ENCODE data around the gene NLRX1.
A peak's percentile ranks its signal among the peaks of the same experiment; 100 is the strongest.
"Not testable (repeated sequence)": the region's sequence is repeated elsewhere in the genome, so short reads cannot be mapped to it uniquely, and the experiment has no call there.

Gene NLRX1

GRCh38 chr11:119189393-119189792 is 20.9 kb downstream of the NLRX1 start:
- H3K4me1 ChIP-seq (ENCODE audit: control insufficient read depth in 2 of 2, insufficient read depth in 1 of 2, low read depth in 1 of 2, low read length in 2 of 2): peaks cover 0 to 6% of the 10 kb centered on the region in 2 donors
- no peak overlapping the region for H3K18ac ChIP-seq (ENCODE audit: low read length)
- H2AK5ac ChIP-seq (ENCODE audit: low read depth, low read length): peak overlapping the region; percentile 81
- H2AFZ ChIP-seq (ENCODE audit: low read length): no peak overlapping the region
- no peak for DNase-seq (ENCODE audit: low spot score)
- H3K79me1 ChIP-seq (ENCODE audit: low read depth, low read length): peaks cover 2% of the 10 kb centered on the region
- H3K9ac ChIP-seq (ENCODE audit: low read depth, low read length, poor library complexity): no peak overlapping the region
- no peak overlapping the region for H3K4me3 ChIP-seq (ENCODE audit: low read length in 2 of 2)
- no peak overlapping the region for H3K27ac ChIP-seq (replicated peaks; ENCODE audit: low read length)
- H4K91ac ChIP-seq (ENCODE audit: low read depth, low read length, poor library complexity): no peak overlapping the region
- H3K27me3 ChIP-seq (ENCODE audit: control insufficient read depth in 3 of 3, insufficient read depth in 3 of 3, low read depth in 1 of 3, low read length in 3 of 3): peaks cover 0 to 45% (median 0%) of the 10 kb centered on the region in 3 experiments
- no peaks in the 10 kb centered on the region for H3K36me3 ChIP-seq (replicated peaks in 1 of 2; ENCODE audit: control insufficient read depth in 2 of 2, insufficient read depth in 2 of 2, low read length in 2 of 2)
- H2BK12ac ChIP-seq (ENCODE audit: low read length): no peak overlapping the region
- H2BK5ac ChIP-seq (ENCODE audit: low read length): peak overlapping the region; percentile 71
- no peak overlapping the region for H4K8ac ChIP-seq (ENCODE audit: low read depth, low read length)
- H2BK120ac ChIP-seq (ENCODE audit: low read depth, low read length): no peak overlapping the region
- no peaks in the 10 kb centered on the region for H3K9me3 ChIP-seq (replicated peaks in 1 of 2; ENCODE audit: control insufficient read depth in 2 of 2, insufficient read depth in 1 of 2, low read depth in 1 of 2, low read length in 2 of 2)
- H3K14ac ChIP-seq (ENCODE audit: low read length): no peak overlapping the region
- H3K4ac ChIP-seq (ENCODE audit: low read length): no peak overlapping the region
- WGBS, 2 donors (ENCODE audit: extremely low coverage in 2 of 2, insufficient read length in 2 of 2, insufficient replicate concordance in 1 of 2): no CpG with 5 or more reads among the region's 4 CpGs
- H2BK15ac ChIP-seq (ENCODE audit: low read length): peak overlapping the region; percentile 67
- no peak overlapping the region for H3K23ac ChIP-seq (ENCODE audit: low read depth, low read length, poor library complexity)
- H3K4me2 ChIP-seq (ENCODE audit: insufficient read depth, low read length, poor library complexity, severe bottlenecking): no peak overlapping the region

GRCh38 chr11:119190531-119190930 is 22.0 kb downstream of the NLRX1 start:
- no peak overlapping the region for H3K23ac ChIP-seq (ENCODE audit: low read depth, low read length, poor library complexity)
- H3K9me3 ChIP-seq (replicated peaks in 1 of 2; ENCODE audit: control insufficient read depth in 2 of 2, insufficient read depth in 1 of 2, low read depth in 1 of 2, low read length in 2 of 2): no peaks in the 10 kb centered on the region
- H3K79me1 ChIP-seq (ENCODE audit: low read depth, low read length): peaks cover 2% of the 10 kb centered on the region
- H3K9ac ChIP-seq (ENCODE audit: low read depth, low read length, poor library complexity): no peak overlapping the region
- no peak overlapping the region for H2BK12ac ChIP-seq (ENCODE audit: low read length)
- no peak overlapping the region for H3K4me3 ChIP-seq (ENCODE audit: low read length in 2 of 2)
- no peak overlapping the region for H3K27ac ChIP-seq (replicated peaks; ENCODE audit: low read length)
- H4K91ac ChIP-seq (ENCODE audit: low read depth, low read length, poor library complexity): no peak overlapping the region
- DNase-seq (ENCODE audit: low spot score): no peak
- no peak overlapping the region for H3K4me2 ChIP-seq (ENCODE audit: insufficient read depth, low read length, poor library complexity, severe bottlenecking)
- no peak overlapping the region for H4K8ac ChIP-seq (ENCODE audit: low read depth, low read length)
- no peak overlapping the region for H2BK120ac ChIP-seq (ENCODE audit: low read depth, low read length)
- H2AFZ ChIP-seq (ENCODE audit: low read length): no peak overlapping the region
- H3K14ac ChIP-seq (ENCODE audit: low read length): no peak overlapping the region
- H2AK5ac ChIP-seq (ENCODE audit: low read depth, low read length): no peak overlapping the region
- no CpG with 5 or more reads among the region's 9 CpGs for WGBS, 2 donors (ENCODE audit: extremely low coverage in 2 of 2, insufficient read length in 2 of 2, insufficient replicate concordance in 1 of 2)
- no peak overlapping the region for H3K18ac ChIP-seq (ENCODE audit: low read length)
- peak overlapping the region; percentile 13 for H2BK5ac ChIP-seq (ENCODE audit: low read length)
- H3K36me3 ChIP-seq (replicated peaks in 1 of 2; ENCODE audit: control insufficient read depth in 2 of 2, insufficient read depth in 2 of 2, low read length in 2 of 2): no peaks in the 10 kb centered on the region
- peaks cover 0 to 50% (median 0%) of the 10 kb centered on the region in 3 experiments for H3K27me3 ChIP-seq (ENCODE audit: control insufficient read depth in 3 of 3, insufficient read depth in 3 of 3, low read depth in 1 of 3, low read length in 3 of 3)
- peaks cover 0 to 5% of the 10 kb centered on the region in 2 donors for H3K4me1 ChIP-seq (ENCODE audit: control insufficient read depth in 2 of 2, insufficient read depth in 1 of 2, low read depth in 1 of 2, low read length in 2 of 2)
- H3K4ac ChIP-seq (ENCODE audit: low read length): no peak overlapping the region
- no peak overlapping the region for H2BK15ac ChIP-seq (ENCODE audit: low read length)

- H3K14ac ChIP-seq (ENCODE audit: low read length); H3K23ac ChIP-seq (ENCODE audit: low read depth, low read length, poor library complexity); H3K4me3 ChIP-seq (ENCODE audit: low read length in 2 of 2); H2AFZ ChIP-seq (ENCODE audit: low read length); H3K18ac ChIP-seq (ENCODE audit: low read length); H3K9ac ChIP-seq (ENCODE audit: low read depth, low read length, poor library complexity); H4K91ac ChIP-seq (ENCODE audit: low read depth, low read length, poor library complexity); H2AK5ac ChIP-seq (ENCODE audit: low read depth, low read length); H3K9me3 ChIP-seq (replicated peaks in 1 of 2; ENCODE audit: control insufficient read depth in 2 of 2, insufficient read depth in 1 of 2, low read depth in 1 of 2, low read length in 2 of 2); H3K27ac ChIP-seq (replicated peaks; ENCODE audit: low read length); H2BK15ac ChIP-seq (ENCODE audit: low read length); H2BK12ac ChIP-seq (ENCODE audit: low read length); H2BK120ac ChIP-seq (ENCODE audit: low read depth, low read length); H3K4me1 ChIP-seq (ENCODE audit: control insufficient read depth in 2 of 2, insufficient read depth in 1 of 2, low read depth in 1 of 2, low read length in 2 of 2); DNase-seq (ENCODE audit: low spot score); H3K36me3 ChIP-seq (replicated peaks in 1 of 2; ENCODE audit: control insufficient read depth in 2 of 2, insufficient read depth in 2 of 2, low read length in 2 of 2); H3K79me1 ChIP-seq (ENCODE audit: low read depth, low read length); H4K8ac ChIP-seq (ENCODE audit: low read depth, low read length); H2BK5ac ChIP-seq (ENCODE audit: low read length); H3K4ac ChIP-seq (ENCODE audit: low read length); H3K4me2 ChIP-seq (ENCODE audit: insufficient read depth, low read length, poor library complexity, severe bottlenecking): not testable (repeated sequence)
- H3K27me3 ChIP-seq (ENCODE audit: control insufficient read depth in 3 of 3, insufficient read depth in 3 of 3, low read depth in 1 of 3, low read length in 3 of 3): peaks cover 0 to 47% (median 0%) of the 10 kb centered on the region in 3 experiments
- WGBS, 2 donors (ENCODE audit: extremely low coverage in 2 of 2, insufficient read length in 2 of 2, insufficient replicate concordance in 1 of 2): no CpG with 5 or more reads among the region's 14 CpGs
Measured at GRCh38 chr11:119191265-119191664, 22.7 kb downstream of the NLRX1 start.

GRCh38 chr11:119192111-119192510 is 23.6 kb downstream of the NLRX1 start:
- no peaks in the 10 kb centered on the region for H3K9me3 ChIP-seq (replicated peaks in 1 of 2; ENCODE audit: control insufficient read depth in 2 of 2, insufficient read depth in 1 of 2, low read depth in 1 of 2, low read length in 2 of 2)
- no peak overlapping the region for H3K9ac ChIP-seq (ENCODE audit: low read depth, low read length, poor library complexity)
- peaks cover 2% of the 10 kb centered on the region for H3K79me1 ChIP-seq (ENCODE audit: low read depth, low read length)
- H3K4ac ChIP-seq (ENCODE audit: low read length): no peak overlapping the region
- H2BK12ac ChIP-seq (ENCODE audit: low read length): no peak overlapping the region
- no peak overlapping the region for H2BK120ac ChIP-seq (ENCODE audit: low read depth, low read length)
- H2BK5ac ChIP-seq (ENCODE audit: low read length): no peak overlapping the region
- no peak overlapping the region for H2BK15ac ChIP-seq (ENCODE audit: low read length)
- no peak overlapping the region for H3K18ac ChIP-seq (ENCODE audit: low read length)
- no peak overlapping the region for H2AFZ ChIP-seq (ENCODE audit: low read length)
- H3K4me3 ChIP-seq (ENCODE audit: low read length in 2 of 2): no peak overlapping the region
- no peaks in the 10 kb centered on the region for H3K36me3 ChIP-seq (replicated peaks in 1 of 2; ENCODE audit: control insufficient read depth in 2 of 2, insufficient read depth in 2 of 2, low read length in 2 of 2)
- H3K23ac ChIP-seq (ENCODE audit: low read depth, low read length, poor library complexity): no peak overlapping the region
- H2AK5ac ChIP-seq (ENCODE audit: low read depth, low read length): no peak overlapping the region
- no peak overlapping the region for H3K14ac ChIP-seq (ENCODE audit: low read length)
- H3K4me2 ChIP-seq (ENCODE audit: insufficient read depth, low read length, poor library complexity, severe bottlenecking): no peak overlapping the region
- peaks cover 0 to 43% (median 0%) of the 10 kb centered on the region in 3 experiments for H3K27me3 ChIP-seq (ENCODE audit: control insufficient read depth in 3 of 3, insufficient read depth in 3 of 3, low read depth in 1 of 3, low read length in 3 of 3)
- no CpG with 5 or more reads among the region's 3 CpGs for WGBS, 2 donors (ENCODE audit: extremely low coverage in 2 of 2, insufficient read length in 2 of 2, insufficient replicate concordance in 1 of 2)
- no peak overlapping the region for H4K8ac ChIP-seq (ENCODE audit: low read depth, low read length)
- no peaks in the 10 kb centered on the region for H3K4me1 ChIP-seq (ENCODE audit: control insufficient read depth in 2 of 2, insufficient read depth in 1 of 2, low read depth in 1 of 2, low read length in 2 of 2)
- no peak overlapping the region for H4K91ac ChIP-seq (ENCODE audit: low read depth, low read length, poor library complexity)
- DNase-seq (ENCODE audit: low spot score): no peak
- H3K27ac ChIP-seq (replicated peaks; ENCODE audit: low read length): no peak overlapping the region
